Measurements from ENCODE around the gene TMEM129. TPM values are rescaled to one million over a fixed set of nuclear protein-coding genes. Genes with fewer than 3 reads are reported as not detected.

The TMEM129 gene
- total and polyA plus RNA-seq, 11 donors: 28.6 to 73.3 (median 37.2) TPM

- H3K4me3 ChIP-seq: no peak overlapping the region
- no peak overlapping the region for H3K27ac ChIP-seq
- DNase-seq (no peak), ATAC-seq (no peak)
- H3K4me1 ChIP-seq: peaks cover 0 to 2% (median 0%) of the 10 kb centered on the region in 12 donors
- H3K36me3 ChIP-seq: peaks cover 4 to 90% (median 31%) of the 10 kb centered on the region in 9 donors
- intact Hi-C loops (cut with DNase I): no loop called here
- no peaks in the 10 kb centered on the region for H3K27me3 ChIP-seq
- no peak for TF ChIP-seq CTCF (IDR thresholded peaks at IDR 0.05)
- no peak for TF ChIP-seq POLR2A (IDR thresholded peaks at IDR 0.05)
- 87 to 91% (median 90%) methylated on average over 14 to 17 of the region's 17 CpGs for WGBS, 4 donors
- peaks cover 0 to 15% (median 5%) of the 10 kb centered on the region in 12 donors for H3K9me3 ChIP-seq
These were observed 20.1 kb upstream of the TMEM129 start for GRCh38 chr4:1741208-1741607.

GRCh38 chr4:1740021-1740545 is 19.0 kb upstream of the TMEM129 start:
- 93 to 95% (median 93%) methylated on average over 19 to 22 of the region's 22 CpGs for WGBS, 4 donors
- peak in 2 of 4 donors; percentile 7 to 33 for ATAC-seq
- no peak for TF ChIP-seq POLR2A (IDR thresholded peaks at IDR 0.05)
- no peak for TF ChIP-seq CTCF (IDR thresholded peaks at IDR 0.05)

GRCh38 chr4:1739358-1739757 is 18.2 kb upstream of the TMEM129 start:
- DNase-seq: no peak
- no peaks in the 10 kb centered on the region for H3K27me3 ChIP-seq
- ATAC-seq: no peak
- H3K4me1 ChIP-seq: no peaks in the 10 kb centered on the region
- intact Hi-C loops (cut with DNase I): no loop called here
- TF ChIP-seq CTCF (IDR thresholded peaks at IDR 0.05): no peak
- TF ChIP-seq POLR2A (IDR thresholded peaks at IDR 0.05): no peak
- WGBS, 4 donors: 89 to 98% (median 96%) methylated on average over 3 to 9 of the region's 9 CpGs
- H3K4me3 ChIP-seq: no peak overlapping the region
- peaks cover 4 to 97% (median 37%) of the 10 kb centered on the region in 9 donors for H3K36me3 ChIP-seq
- H3K9me3 ChIP-seq: peaks cover 0 to 15% (median 5%) of the 10 kb centered on the region in 12 donors
- H3K27ac ChIP-seq: no peak overlapping the region

More at GRCh38 chr4:1740021-1740545, 19.0 kb upstream of the TMEM129 start:
- intact Hi-C loops (cut with DNase I): no loop called here
- H3K9me3 ChIP-seq: peaks cover 0 to 15% (median 5%) of the 10 kb centered on the region in 12 donors
- peak overlapping the region in 1 of 12 donors; percentile 27 for H3K27ac ChIP-seq
- DNase-seq: no peak
- no peak overlapping the region for H3K4me3 ChIP-seq
- no peaks in the 10 kb centered on the region for H3K4me1 ChIP-seq
- peaks cover 4 to 97% (median 31%) of the 10 kb centered on the region in 9 donors for H3K36me3 ChIP-seq
- H3K27me3 ChIP-seq: no peaks in the 10 kb centered on the region

GRCh38 chr4:1738410-1738809 is 17.3 kb upstream of the TMEM129 start:
- no peak for TF ChIP-seq POLR2A (IDR thresholded peaks at IDR 0.05)
- no peak for TF ChIP-seq CTCF (IDR thresholded peaks at IDR 0.05)
- no peak for ATAC-seq
- Histone ChIP-seq H3K27me3 (no peaks in the 10 kb centered on the region), H3K9me3 (peaks cover 0 to 15% (median 5%) of the 10 kb centered on the region in 12 donors), H3K36me3 (peaks cover 4 to 98% (median 43%) of the 10 kb centered on the region in 9 donors), H3K4me3 (no peak overlapping the region), H3K4me1 (no peaks in the 10 kb centered on the region), H3K27ac (no peak overlapping the region)
- 95 to 99% (median 98%) methylated on average over 4 of the region's 4 CpGs for WGBS, 4 donors
- DNase-seq: no peak
- intact Hi-C loops (cut with DNase I): no loop called here
